ENCODE results near the gene GOLGA8N.

GOLGA8N gene

DNA sequence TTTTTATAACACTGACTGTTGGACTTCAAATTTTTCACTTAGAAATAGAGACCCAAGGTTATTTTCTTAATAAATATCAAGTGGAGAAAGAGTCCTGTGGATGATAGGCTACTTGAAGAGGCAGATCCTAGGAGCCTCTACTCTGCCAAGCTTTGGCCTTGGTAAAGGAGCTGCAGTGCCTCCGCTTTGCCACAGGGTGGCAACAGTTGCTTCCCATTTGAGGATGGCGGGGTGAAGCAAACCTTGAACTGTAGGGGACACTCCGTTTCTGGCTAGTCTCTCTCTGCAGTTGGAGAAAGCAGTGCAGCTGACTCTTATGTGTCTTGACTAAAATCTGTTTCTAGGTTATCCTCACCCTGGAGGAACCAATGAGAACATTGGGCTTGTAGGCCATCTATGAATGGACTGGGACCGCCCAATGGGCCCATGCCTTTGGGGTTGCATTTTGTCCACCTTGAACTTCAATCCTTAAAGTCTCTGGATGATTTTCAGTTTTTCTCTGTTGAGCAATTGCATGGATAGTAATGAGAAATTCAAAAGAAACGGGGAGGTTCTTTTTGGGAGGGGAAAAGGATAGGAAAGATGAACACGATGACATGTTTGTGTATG, 58.1 kb downstream of the GOLGA8N start:
- DNase-seq (ENCODE audit: low read depth): peak; percentile 30

DNA sequence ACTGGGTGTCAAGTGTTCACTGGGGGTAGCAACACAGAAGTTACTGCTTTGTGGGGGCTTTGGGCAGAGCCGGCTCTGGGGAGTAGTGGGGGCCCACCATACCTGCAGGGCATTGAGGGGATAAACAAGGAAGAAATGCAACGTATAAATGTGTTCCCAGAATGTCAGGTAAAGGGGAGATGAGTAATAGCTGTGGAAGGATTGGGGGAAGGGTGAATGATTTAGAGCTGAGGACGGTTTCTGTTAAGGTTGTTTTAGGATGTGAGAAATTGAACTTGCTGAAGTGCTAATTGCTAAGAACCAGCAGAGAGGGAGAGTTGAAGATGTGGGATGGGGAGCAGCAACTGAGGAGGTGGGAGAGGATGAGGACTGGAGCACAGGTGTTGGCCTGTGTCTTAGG, 58.9 kb downstream of the GOLGA8N start:
- DNase-seq (ENCODE audit: low read depth): no peak

DNA sequence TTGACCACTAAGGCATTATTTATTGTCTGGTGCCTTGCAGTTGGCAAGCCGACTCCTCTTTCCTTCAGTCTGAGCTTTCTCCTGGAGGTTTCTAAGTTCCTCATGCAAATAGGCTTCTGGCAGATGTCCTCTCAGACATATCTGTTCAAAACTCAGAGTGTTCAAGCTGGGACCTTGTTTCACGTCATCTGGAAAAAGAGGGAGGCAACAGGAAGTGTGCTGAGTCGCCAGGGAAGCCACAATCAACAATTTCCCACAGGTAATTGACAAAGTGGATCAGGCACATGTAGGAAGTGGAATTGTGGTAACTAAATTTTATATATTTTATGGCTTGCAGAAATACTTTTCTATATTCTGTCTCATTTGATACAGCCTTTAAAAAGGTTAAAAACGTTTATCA, 62.8 kb downstream of the GOLGA8N start:
- no peak for DNase-seq (ENCODE audit: low read depth)

DNA sequence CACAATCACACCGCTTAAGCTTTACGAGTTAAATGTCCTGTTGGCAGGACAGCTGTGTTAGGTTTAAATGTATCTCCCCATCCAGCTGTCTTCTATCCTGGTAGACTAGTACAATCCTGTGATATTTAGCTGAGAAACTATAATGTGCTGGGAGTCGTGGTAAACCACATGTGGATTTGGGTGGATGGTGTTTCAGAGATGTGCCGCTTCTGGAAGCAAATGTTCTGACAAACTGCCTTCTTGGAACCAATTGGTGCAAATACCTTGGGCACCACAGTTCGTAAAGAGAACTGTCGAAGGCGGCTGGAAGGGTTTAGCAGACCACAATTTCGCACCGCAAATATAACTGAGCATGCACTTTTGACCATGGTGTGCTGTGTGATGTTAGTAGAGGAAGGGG, 63.2 kb downstream of the GOLGA8N start:
- no peak for DNase-seq (ENCODE audit: low read depth)

All from CMK (cell line).